NT2/D1 (cell line): ENCODE measurements around the gene PIGL.

Experiments used
- SUZ12 ChIP-seq: IDR thresholded peaks from 2 replicates; pipeline ENCODE4 v1.6.1; 2011; ENCODE audit not compliant: insufficient read length, insufficient read depth; ENCODE audit errors: extremely low read depth
- YY1 ChIP-seq: IDR thresholded peaks from 2 replicates; pipeline ENCODE4 v1.6.1; 2011; ENCODE audit not compliant: insufficient read length, insufficient read depth
- ZNF274 ChIP-seq: IDR thresholded peaks from 2 replicates; pipeline ENCODE4 v1.6.1; 2011; ENCODE audit warnings: mild to moderate bottlenecking, low read depth, low read length

- TF ChIP-seq ZNF274 (no peak), YY1 (no peak), SUZ12 (no peak)
Measured at GRCh38 chr17:16275024-16275423, 58.0 kb downstream of the PIGL start.
